ENCODE measurements around the gene LSM2. TPM values are rescaled to one million over a fixed set of nuclear protein-coding genes. Genes with fewer than 3 reads are reported as not detected.
"Not testable (repeated sequence)": the region's sequence is repeated elsewhere in the genome, so short reads cannot be mapped to it uniquely, and the experiment has no call there.

Gene LSM2
- total RNA-seq: 78.6 and 89.0 TPM in 2 replicates

DNA sequence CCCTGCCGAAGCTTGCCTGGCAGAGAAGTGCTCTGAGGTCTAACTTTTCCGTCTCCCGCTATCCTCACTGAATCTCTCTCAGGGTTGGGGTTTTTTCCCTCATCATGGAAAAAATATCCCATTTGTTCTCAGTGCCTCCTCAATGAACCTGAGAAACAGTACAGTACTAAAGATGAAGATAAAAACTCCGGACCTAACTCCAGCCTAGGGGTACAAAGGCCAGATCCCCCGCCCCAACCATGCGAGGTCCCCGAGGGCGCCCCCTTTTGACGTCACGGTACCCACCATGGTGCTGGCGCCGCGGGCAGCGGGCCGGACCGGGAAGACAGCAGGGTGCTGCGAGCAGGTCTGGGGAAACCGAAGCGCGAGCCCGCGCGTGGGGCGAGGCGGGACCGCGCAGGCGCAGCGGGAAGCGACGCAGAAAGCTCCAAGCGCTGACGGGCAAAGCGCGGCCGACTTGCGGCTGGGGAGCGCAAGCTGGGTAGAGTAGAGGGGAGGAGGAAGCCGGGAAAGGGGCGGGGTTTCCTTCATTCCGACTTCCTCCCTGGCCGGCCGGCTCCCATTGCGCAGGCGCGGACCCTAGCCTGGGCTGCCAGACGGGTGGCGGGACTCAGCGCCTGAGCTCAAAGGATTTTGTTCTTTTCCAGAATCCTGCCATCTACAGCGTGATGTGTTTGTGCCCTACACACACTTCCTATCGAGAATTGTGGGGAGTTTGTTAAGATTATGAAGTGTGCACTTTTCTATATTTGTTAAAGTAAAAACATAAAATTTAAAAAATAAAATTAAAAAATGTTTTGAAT, at the start of gene LSM2:
TSS of gene LSM2 (minus strand) at position 497 of the 803 bp plus-strand sequence. CDS start at position 288, 209 bp downstream.
- peak within 1 kb of the TSS; percentile 70 for H3K4me3 ChIP-seq (ENCODE audit: low read depth, low read length)
- no peak for DNase-seq (ENCODE audit: low read depth)
- H3K36me3 ChIP-seq (ENCODE audit: control insufficient read depth, insufficient read depth, low read length): no peaks in the 10 kb centered on the region
- TF ChIP-seq, protein P1, sequence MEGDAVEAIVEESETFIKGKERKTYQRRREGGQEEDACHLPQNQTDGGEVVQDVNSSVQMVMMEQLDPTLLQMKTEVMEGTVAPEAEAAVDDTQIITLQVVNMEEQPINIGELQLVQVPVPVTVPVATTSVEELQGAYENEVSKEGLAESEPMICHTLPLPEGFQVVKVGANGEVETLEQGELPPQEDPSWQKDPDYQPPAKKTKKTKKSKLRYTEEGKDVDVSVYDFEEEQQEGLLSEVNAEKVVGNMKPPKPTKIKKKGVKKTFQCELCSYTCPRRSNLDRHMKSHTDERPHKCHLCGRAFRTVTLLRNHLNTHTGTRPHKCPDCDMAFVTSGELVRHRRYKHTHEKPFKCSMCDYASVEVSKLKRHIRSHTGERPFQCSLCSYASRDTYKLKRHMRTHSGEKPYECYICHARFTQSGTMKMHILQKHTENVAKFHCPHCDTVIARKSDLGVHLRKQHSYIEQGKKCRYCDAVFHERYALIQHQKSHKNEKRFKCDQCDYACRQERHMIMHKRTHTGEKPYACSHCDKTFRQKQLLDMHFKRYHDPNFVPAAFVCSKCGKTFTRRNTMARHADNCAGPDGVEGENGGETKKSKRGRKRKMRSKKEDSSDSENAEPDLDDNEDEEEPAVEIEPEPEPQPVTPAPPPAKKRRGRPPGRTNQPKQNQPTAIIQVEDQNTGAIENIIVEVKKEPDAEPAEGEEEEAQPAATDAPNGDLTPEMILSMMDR (IDR thresholded peaks at IDR 0.05; ENCODE audit: insufficient read depth, low read length, poor library complexity, severe bottlenecking): peak; percentile 32
- no peaks in the 10 kb centered on the region for H3K27me3 ChIP-seq (ENCODE audit: control insufficient read depth, insufficient read depth, low read length)

DNA sequence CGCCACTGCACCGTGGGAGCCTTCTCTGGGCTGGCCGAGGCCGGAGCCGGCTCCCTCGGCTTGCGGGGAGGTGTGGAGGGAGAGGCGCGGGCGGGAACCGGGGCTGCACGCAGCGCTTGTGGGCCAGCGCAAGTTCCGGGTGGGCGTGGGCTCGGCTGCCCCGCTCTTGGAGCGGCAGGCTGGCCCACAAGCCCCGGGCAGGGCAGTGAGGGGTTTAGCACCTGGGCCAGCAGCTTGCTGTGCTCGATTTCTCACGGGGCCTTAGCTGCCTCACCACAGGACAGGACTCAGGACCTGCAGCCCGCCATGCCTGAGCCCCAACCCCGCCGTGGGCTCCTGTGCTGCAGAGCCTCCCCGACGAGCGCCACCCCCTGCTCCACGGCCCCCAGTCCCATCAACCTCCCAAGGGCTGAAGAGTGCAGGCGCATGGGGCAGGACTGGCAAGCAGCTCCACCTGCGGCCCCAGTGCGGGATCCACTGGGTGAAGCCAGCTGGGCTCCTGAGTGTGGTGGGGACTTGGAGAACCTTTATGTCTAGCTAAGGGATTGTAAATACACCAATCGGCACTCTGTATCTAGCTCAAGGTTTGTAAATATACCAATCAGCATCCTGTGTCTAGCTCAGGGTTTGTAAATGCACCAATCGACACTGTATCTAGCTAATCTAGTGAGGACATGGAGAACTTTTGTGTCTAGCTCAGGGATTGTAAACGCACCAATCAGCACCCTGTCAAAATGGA, 45.4 kb upstream of the LSM2 start:
- not testable (repeated sequence) for H3K27me3 ChIP-seq (ENCODE audit: control insufficient read depth, insufficient read depth, low read length); DNase-seq (ENCODE audit: low read depth); H3K4me3 ChIP-seq (ENCODE audit: low read depth, low read length); H3K36me3 ChIP-seq (ENCODE audit: control insufficient read depth, insufficient read depth, low read length)

DNA sequence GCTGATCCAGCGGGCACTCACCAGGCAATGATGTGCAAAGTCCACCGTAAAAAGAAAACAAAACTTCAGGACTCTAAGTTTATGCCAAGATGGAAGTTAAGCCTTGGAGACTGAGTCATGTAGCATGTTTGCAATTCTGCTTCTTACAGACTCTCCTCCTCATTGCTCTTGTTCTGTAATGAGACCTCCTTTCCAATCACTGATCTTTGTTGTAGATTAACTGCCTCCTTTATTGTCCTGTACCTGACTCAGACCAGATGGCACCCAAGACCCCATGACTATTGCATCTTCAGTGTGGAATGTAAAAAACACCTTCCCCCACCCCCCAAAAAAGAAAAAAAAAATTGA, 44.7 kb upstream of the LSM2 start:
- H3K27me3 ChIP-seq (ENCODE audit: control insufficient read depth, insufficient read depth, low read length): no peaks in the 10 kb centered on the region
- TF ChIP-seq, protein P1 (IDR thresholded peaks at IDR 0.05; ENCODE audit: insufficient read depth, low read length, poor library complexity, severe bottlenecking): no peak
- DNase-seq (ENCODE audit: low read depth): peak; percentile 92
- no peaks in the 10 kb centered on the region for H3K36me3 ChIP-seq (ENCODE audit: control insufficient read depth, insufficient read depth, low read length)
- no peak overlapping the region for H3K4me3 ChIP-seq (ENCODE audit: low read depth, low read length)

DNA sequence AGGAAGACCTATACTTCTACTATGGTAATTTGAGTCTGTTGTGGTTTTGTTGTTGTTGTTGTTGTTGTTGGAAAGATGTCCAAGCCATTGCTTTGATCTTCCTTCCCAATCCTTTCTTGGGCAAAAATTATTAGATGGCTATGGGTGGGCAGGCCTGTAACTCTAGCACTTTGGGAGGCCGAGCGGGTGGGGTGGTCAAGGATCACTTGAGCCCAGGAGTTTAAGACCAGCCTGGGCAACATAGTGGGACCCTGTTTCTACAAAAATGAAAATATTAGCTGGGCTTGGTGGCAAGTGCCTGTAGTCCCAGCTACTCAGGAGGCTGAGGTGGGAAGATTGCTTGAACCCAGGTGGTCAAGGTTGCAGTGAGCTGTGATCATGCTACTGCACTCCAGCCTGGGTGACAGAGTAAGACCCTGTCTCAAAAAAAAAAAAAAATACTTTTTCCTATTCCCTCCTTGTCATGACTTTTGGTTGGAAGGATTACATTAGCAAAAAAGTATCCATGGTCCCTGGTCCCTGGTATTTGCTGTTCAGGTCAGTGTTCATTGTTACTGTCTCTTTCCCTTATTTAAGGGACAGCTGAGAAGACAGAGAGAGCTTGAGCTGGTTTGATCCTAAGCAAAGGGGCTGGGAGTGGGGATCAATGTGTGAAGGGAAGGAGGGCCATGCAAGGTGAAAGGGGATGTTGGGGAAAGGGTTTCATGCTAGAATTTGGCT, 44.2 kb upstream of the LSM2 start:
- no peak overlapping the region for H3K4me3 ChIP-seq (ENCODE audit: low read depth, low read length)
- no peak for DNase-seq (ENCODE audit: low read depth)
- no peaks in the 10 kb centered on the region for H3K36me3 ChIP-seq (ENCODE audit: control insufficient read depth, insufficient read depth, low read length)
- H3K27me3 ChIP-seq (ENCODE audit: control insufficient read depth, insufficient read depth, low read length): no peaks in the 10 kb centered on the region
- TF ChIP-seq, protein P1 (IDR thresholded peaks at IDR 0.05; ENCODE audit: insufficient read depth, low read length, poor library complexity, severe bottlenecking): no peak

DNA sequence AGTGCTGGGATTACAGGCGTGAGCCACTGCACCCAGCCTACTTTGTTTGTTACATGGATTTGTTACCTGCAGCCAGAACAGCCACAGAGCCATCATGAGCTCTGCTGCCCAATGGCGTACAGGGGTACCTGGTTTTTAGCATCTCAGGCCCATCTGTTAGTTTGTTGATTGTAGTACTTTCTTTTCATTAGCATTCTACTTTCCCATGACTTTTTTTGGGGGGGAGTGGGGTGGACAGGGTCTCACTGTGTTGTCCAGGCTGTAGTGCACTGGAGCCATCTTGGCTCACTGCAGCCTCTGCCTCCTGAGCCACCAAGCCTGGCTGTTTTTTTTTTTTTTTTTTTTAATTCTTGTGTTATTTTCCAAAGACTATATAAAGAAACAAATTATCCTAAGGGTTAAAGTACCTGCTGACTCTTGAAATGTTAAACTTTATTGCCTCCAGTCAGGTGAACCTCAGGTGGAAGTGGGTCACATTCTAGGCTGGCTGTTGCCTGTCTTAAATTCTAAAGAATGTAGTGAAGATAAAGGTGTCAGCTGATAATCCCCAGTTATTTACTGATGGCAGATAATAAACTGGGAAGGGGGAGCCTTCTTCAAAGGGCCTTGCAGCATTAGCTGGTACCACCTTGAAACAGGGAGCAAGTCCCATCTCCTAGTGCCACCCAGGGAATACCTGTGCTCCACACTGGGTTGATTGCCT, 40.7 kb upstream of the LSM2 start:
- TF ChIP-seq, protein P1 (IDR thresholded peaks at IDR 0.05; ENCODE audit: insufficient read depth, low read length, poor library complexity, severe bottlenecking): no peak
- Histone ChIP-seq H3K27me3 (ENCODE audit: control insufficient read depth, insufficient read depth, low read length) (no peaks in the 10 kb centered on the region), H3K4me3 (ENCODE audit: low read depth, low read length) (no peak overlapping the region), H3K36me3 (ENCODE audit: control insufficient read depth, insufficient read depth, low read length) (no peaks in the 10 kb centered on the region)
- no peak for DNase-seq (ENCODE audit: low read depth)

Data from kidney epithelial cell (primary cell).